Colonic mucosa (tissue), 4 donors: ENCODE measurements around the gene SMPD3. TPM values are rescaled to one million over a fixed set of nuclear protein-coding genes. Genes with fewer than 3 reads are reported as not detected.
"Not testable (repeated sequence)": the region's sequence is repeated elsewhere in the genome, so short reads cannot be mapped to it uniquely, and the experiment has no call there.

Experiments
- DNase-seq: peaks from one replicate; pipeline ENCODE4 v3.0.0-alpha.2; 2020
- H3K27ac ChIP-seq: fragments of 200-600 bp; one replicate; pipeline ENCODE4 v1.8.0; 2021
- H3K27me3 ChIP-seq: fragments of 200-600 bp; one replicate; pipeline ENCODE4 v1.8.0; 2021
- H3K36me3 ChIP-seq: fragments of 200-600 bp; one replicate; pipeline ENCODE4 v1.8.0; 2021
- H3K4me1 ChIP-seq: fragments of 200-600 bp; one replicate; pipeline ENCODE4 v1.8.0; 2021; ENCODE audit warnings: mild to moderate bottlenecking
- H3K4me3 ChIP-seq: fragments of 200-600 bp; one replicate; pipeline ENCODE4 v1.8.0; 2021
- H3K9ac ChIP-seq, 2 donors: one replicate each; pipeline ENCODE4 v1.7.0; 2013; ENCODE audit warnings: control low read depth in 2 of 2, low read depth in 2 of 2, low read length in 2 of 2
- H3K9me3 ChIP-seq: fragments of 200-600 bp; one replicate; pipeline ENCODE4 v1.8.0; 2021
- CTCF ChIP-seq: fragments of 200-600 bp; IDR thresholded peaks from one replicate; pipeline ENCODE4 v1.8.0; 2022; ENCODE audit warnings: antibody characterized with exemption, mild to moderate bottlenecking
- intact Hi-C: fragments of 100-400 bp; cut with DNase I; formaldehyde crosslinking; loops from one replicate; pipeline ENCODE4 v1.14.1; 2022
- total RNA-seq, 2 donors: library from RNA; stranded (reverse); fragmentation: NEBNext Ultra II Directional in 1 of 2; extraction: Animal tissue kit (Norgen Biotek cat#: 25700) in 1 of 2; gene quantifications; one replicate each; pipeline ENCODE4 v1.2.1, GENCODE V29; 2021
- donor health status: healthy.
- donor health status: DM: no; HTN: no; CAD: no.
- donor health status: DM: no; HTN: no; CAD: no.

The SMPD3 gene
- total RNA-seq, result 10 to 100 TPM; 71.1 to 76.5 TPM

- H3K4me3 ChIP-seq, result peak within 1 kb of the TSS; percentile 43
- H3K27ac ChIP-seq, result no peak within 1 kb of the TSS
Observed at GRCh38 chr16:68448360-68448970, at the start of gene SMPD3. Gene SMPD3, minus strand, starts transcription at chr16:68448508. Its CDS starts 76,327 bp downstream, at chr16:68372181.

GRCh38 chr16:68496689-68497088 lies 48.4 kb upstream of the SMPD3 start:
- no peaks in the 10 kb centered on the region for H3K27me3 ChIP-seq
- no peaks in the 10 kb centered on the region for H3K36me3 ChIP-seq
- no peak overlapping the region for H3K9ac ChIP-seq
- no peak for DNase-seq
- no peaks in the 10 kb centered on the region for H3K9me3 ChIP-seq
- H3K27ac ChIP-seq, result no peak overlapping the region
- H3K4me3 ChIP-seq, result no peak overlapping the region
- no peaks in the 10 kb centered on the region for H3K4me1 ChIP-seq
- TF ChIP-seq CTCF, result no peak
- intact Hi-C loops, result no loop called here

More at GRCh38 chr16:68448360-68448970, at the start of gene SMPD3:
- intact Hi-C loops, result no loop called here
- TF ChIP-seq CTCF, result no peak
- peaks cover 8% of the 10 kb centered on the region for H3K4me1 ChIP-seq
- H3K36me3 ChIP-seq, result no peaks in the 10 kb centered on the region
- H3K27me3 ChIP-seq, result peaks cover 10% of the 10 kb centered on the region
- peak; percentile 97 for DNase-seq
- H3K9ac ChIP-seq, result peak within 1 kb of the TSS in 1 of 2 donors; percentile 48
- no peaks in the 10 kb centered on the region for H3K9me3 ChIP-seq

- H3K36me3 ChIP-seq, H3K9me3 ChIP-seq, H3K4me3 ChIP-seq, H3K4me1 ChIP-seq, H3K27ac ChIP-seq, H3K27me3 ChIP-seq, DNase-seq, intact Hi-C loops, H3K9ac ChIP-seq: not testable (repeated sequence)
Observed at GRCh38 chr16:68494261-68494660, 46.0 kb upstream of the SMPD3 start.

GRCh38 chr16:68493412-68494070 lies 45.2 kb upstream of the SMPD3 start:
- H3K9ac ChIP-seq, result no peak overlapping the region
- H3K4me3 ChIP-seq, result no peak overlapping the region
- no peaks in the 10 kb centered on the region for H3K4me1 ChIP-seq
- intact Hi-C loops, result no loop called here
- no peaks in the 10 kb centered on the region for H3K9me3 ChIP-seq
- no peak for TF ChIP-seq CTCF
- no peak overlapping the region for H3K27ac ChIP-seq
- H3K36me3 ChIP-seq, result no peaks in the 10 kb centered on the region
- no peak for DNase-seq
- H3K27me3 ChIP-seq, result no peaks in the 10 kb centered on the region

- no peaks in the 10 kb centered on the region for H3K27me3 ChIP-seq
- no peak for TF ChIP-seq CTCF
- no peaks in the 10 kb centered on the region for H3K9me3 ChIP-seq
- H3K36me3 ChIP-seq, result no peaks in the 10 kb centered on the region
- H3K27ac ChIP-seq, result no peak overlapping the region
- intact Hi-C loops, result no loop called here
- peak; percentile 72 for DNase-seq
- no peaks in the 10 kb centered on the region for H3K4me1 ChIP-seq
- H3K4me3 ChIP-seq, result no peak overlapping the region
- peak overlapping the region in 1 of 2 donors; percentile 46 for H3K9ac ChIP-seq
Observed at GRCh38 chr16:68492543-68493411, 44.5 kb upstream of the SMPD3 start.
